K562 (cell line): ENCODE results near the gene PSMD1. TPM values are rescaled to one million over a fixed set of nuclear protein-coding genes. Genes with fewer than 3 reads are reported as not detected.

Experiments used
- ARNT ChIP-seq, 2 experiments: fragments of 450-650 bp; IDR thresholded peaks; 2 replicates each; pipeline ENCODE4 v1.6.1; 2016; ENCODE audit warnings: mild to moderate bottlenecking in 1 of 2
- ATF7 ChIP-seq: fragments of 450-650 bp; IDR thresholded peaks from 2 replicates; pipeline ENCODE4 v1.7.1; 2014; ENCODE audit warnings: mild to moderate bottlenecking, moderate library complexity
- CAMTA2 ChIP-seq: fragments of 250-450 bp; sonication (Bioruptor Pico); conservative IDR thresholded peaks from 2 replicates; pipeline ENCODE4 v1.5.1; 2022
- DLX4 ChIP-seq: fragments of 250-450 bp; sonication (Bioruptor Pico); IDR thresholded peaks from 2 replicates; pipeline ENCODE4 v1.6.1; 2021; ENCODE audit warnings: mild to moderate bottlenecking
- FOXA1 ChIP-seq: fragments of 450-650 bp; IDR thresholded peaks from 2 replicates; pipeline ENCODE4 v1.6.1; 2016; ENCODE audit warnings: mild to moderate bottlenecking, borderline replicate concordance
- GABPB1 ChIP-seq: sonication (generic); formaldehyde crosslinking; IDR thresholded peaks from 2 replicates; pipeline ENCODE4 v1.8.0; 2022; ENCODE audit warnings: mild to moderate bottlenecking, missing genetic modification reagents
- HDAC8 ChIP-seq: fragments of 450-650 bp; IDR thresholded peaks from 2 replicates; pipeline ENCODE4 v1.6.1; 2016; ENCODE audit warnings: mild to moderate bottlenecking, missing genetic modification characterization, moderate library complexity, missing compliant biosample characterization
- HNRNPLL ChIP-seq: fragments of 200-400 bp; formaldehyde crosslinking; IDR thresholded peaks from 2 replicates; pipeline ENCODE4 v1.6.1; 2017; ENCODE audit warnings: low read length, low read depth, mild to moderate bottlenecking; ENCODE audit not compliant: poor library complexity, severe bottlenecking
- IRF9 ChIP-seq: fragments of 450-650 bp; IDR thresholded peaks from 2 replicates; pipeline ENCODE4 v1.6.1; 2016; ENCODE audit warnings: missing biosample characterization, missing genetic modification characterization
- KAT7 ChIP-seq: sonication (generic); formaldehyde crosslinking; IDR thresholded peaks from 2 replicates; pipeline ENCODE4 v1.8.0; 2022; ENCODE audit warnings: missing genetic modification reagents, mild to moderate bottlenecking, borderline replicate concordance
- LCOR ChIP-seq: sonication (generic); formaldehyde crosslinking; IDR thresholded peaks from 2 replicates; pipeline ENCODE4 v1.8.0; 2022; ENCODE audit warnings: mild to moderate bottlenecking, missing genetic modification reagents
- MED1 ChIP-seq: sonication (generic); formaldehyde crosslinking; IDR thresholded peaks from 2 replicates; pipeline ENCODE4 v1.8.1; 2023; ENCODE audit warnings: missing genetic modification reagents, borderline replicate concordance
- NRF1 ChIP-seq, 2 experiments: fragments of 450-650 bp; IDR thresholded peaks in 1 of 2; conservative IDR thresholded peaks in 1 of 2; 2 replicates each; pipeline ENCODE4 v1.6.1; 2014; ENCODE audit warnings: mild to moderate bottlenecking in 2 of 2
- RAD51 ChIP-seq: fragments of 450-650 bp; IDR thresholded peaks from 2 replicates; pipeline ENCODE4 v1.7.1; 2016; ENCODE audit warnings: low read depth, mild to moderate bottlenecking, borderline replicate concordance
- RB1 ChIP-seq: fragments of 450-650 bp; IDR thresholded peaks from 2 replicates; pipeline ENCODE4 v1.6.1; 2017; ENCODE audit warnings: low read depth, mild to moderate bottlenecking
- RBFOX2 ChIP-seq: fragments of 200-400 bp; formaldehyde crosslinking; IDR thresholded peaks from 2 replicates; pipeline ENCODE4 v1.6.1; 2017; ENCODE audit warnings: low read depth, mild to moderate bottlenecking, low read length, moderate library complexity
- RBM14 ChIP-seq: fragments of 200-400 bp; formaldehyde crosslinking; IDR thresholded peaks from 2 replicates; pipeline ENCODE4 v1.6.1; 2018; ENCODE audit warnings: low read depth, mild to moderate bottlenecking, low read length, moderate library complexity, borderline replicate concordance; ENCODE audit not compliant: insufficient read depth
- RBM34 ChIP-seq: fragments of 200-400 bp; formaldehyde crosslinking; IDR thresholded peaks from 2 replicates; pipeline ENCODE4 v1.6.1; 2018; ENCODE audit warnings: low read length, borderline replicate concordance; ENCODE audit not compliant: insufficient read depth
- SOX6 ChIP-seq: fragments of 450-650 bp; IDR thresholded peaks from 2 replicates; pipeline ENCODE4 v1.6.1; 2014; ENCODE audit warnings: mild to moderate bottlenecking
- TAF1 ChIP-seq: IDR thresholded peaks from 2 replicates; pipeline ENCODE4 v1.6.1; 2011; ENCODE audit warnings: mild to moderate bottlenecking, low read length, moderate library complexity; ENCODE audit not compliant: insufficient read depth, control insufficient read depth, severe bottlenecking; ENCODE audit errors: extremely low read depth
- XRCC5 ChIP-seq: fragments of 200-400 bp; formaldehyde crosslinking; IDR thresholded peaks from 2 replicates; pipeline ENCODE4 v1.6.1; 2017; ENCODE audit warnings: low read depth, mild to moderate bottlenecking, low read length
- polyA plus RNA-seq, 8 experiments: library from polyadenylated mRNA; depleted of rRNA in 4 of 8; stranded (reverse) in 5 of 8; unstranded in 3 of 8; fragments of >200 nt; fragmentation: Nextera tagmentation in 2 of 8; fragmentation: Illumina TruSeq in 1 of 8; extraction: Ambion mirVana in 2 of 8; extraction: Trizol in 1 of 8; gene quantifications; 2 replicates each; pipeline versions ENCODE4 v1.2.1 to v1.2.3, GENCODE V29; 2011 to 2014; ENCODE audit warnings: inconsistent platforms in 1 of 8, missing spikeins in 1 of 8
- total RNA-seq, 7 experiments: library from RNA; depleted of rRNA in 6 of 7; stranded (reverse); fragments of >200 nt in 6 of 7; fragmentation: Illumina TruSeq in 2 of 7; extraction: Trizol in 2 of 7; gene quantifications; 2 replicates each; pipeline versions ENCODE4 v1.2.1 to v1.2.3, GENCODE V29; 2011 to 2021; ENCODE audit warnings: low replicate concordance in 1 of 7
- TF ChIP-seq, protein P1 (sequence below): fragments of 450-650 bp; formaldehyde crosslinking; IDR thresholded peaks from 2 replicates; pipeline ENCODE4 v1.4.0; 2022; ENCODE audit warnings: missing genetic modification characterization
- TF ChIP-seq, protein P2 (sequence below): fragments of 250-450 bp; sonication (Bioruptor Pico); IDR thresholded peaks from 2 replicates; pipeline ENCODE4 v1.4.0; 2020; ENCODE audit warnings: mild to moderate bottlenecking

The PSMD1 gene
- total and polyA plus RNA-seq, 9 of the 15 experiments (the other 6 are each of a cell fraction or from before 2014, with no cell fraction given) = 100 to 257 (median 147) TPM

DNA sequence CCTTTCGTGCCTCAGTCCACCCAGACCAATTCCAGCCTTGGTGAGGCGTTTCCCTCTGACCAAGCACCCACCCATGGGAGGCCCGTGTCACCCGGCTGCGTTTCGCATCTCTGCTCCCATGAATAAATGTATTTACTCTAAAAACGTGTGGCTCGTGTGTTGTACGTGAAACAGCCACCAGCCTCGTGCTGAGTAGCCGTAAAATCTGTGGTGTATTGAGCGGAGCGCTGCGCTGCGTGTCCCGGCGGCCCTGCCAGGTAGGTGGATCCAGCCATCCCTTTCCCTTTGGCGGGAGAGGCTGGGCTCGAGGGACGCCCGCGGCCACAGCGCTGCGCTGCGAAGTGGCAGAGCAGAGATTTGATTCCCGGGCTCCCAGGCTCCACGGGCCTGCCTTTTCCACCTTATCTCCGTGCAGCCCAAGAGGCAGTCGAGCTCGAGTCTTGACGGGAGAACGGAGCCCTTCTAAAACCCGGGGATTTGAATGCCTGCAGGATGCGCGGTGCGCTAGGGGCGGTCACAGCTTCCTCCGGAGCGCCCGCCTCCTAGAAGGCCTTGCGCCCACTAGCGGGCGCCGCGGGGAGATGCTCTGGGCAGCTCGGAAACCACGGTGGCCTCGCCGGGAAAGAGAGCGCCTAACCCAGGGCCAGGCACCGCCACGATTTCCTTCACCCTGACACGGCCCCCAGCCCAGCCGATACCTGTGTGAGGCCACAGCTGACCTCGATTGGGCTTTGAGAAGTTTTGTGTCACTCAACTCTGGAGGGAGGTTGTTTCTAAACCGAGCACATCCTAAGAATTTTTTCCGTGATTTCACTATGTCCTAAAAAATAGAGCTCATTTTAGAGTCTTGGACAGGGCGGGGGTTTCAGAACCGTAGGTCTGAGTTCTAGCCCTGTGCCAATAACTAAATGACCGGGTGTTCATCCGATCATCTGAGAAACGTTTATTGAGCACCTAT is 3.9 kb upstream of the PSMD1 start (continued):
- TF ChIP-seq ARNT (IDR thresholded peaks at IDR 0.05) (no peak), ATF7 (no peak), CAMTA2 (CRISPR knock-in tag) (no peak), RAD51 (no peak), KAT7 (CRISPR knock-in tag) (no peak), IRF9 (tag) (no peak), FOXA1 (no peak), RBFOX2 (peak; percentile 37; the same call in 1 of the 2 replicates), NRF1 (conservative IDR thresholded peaks at IDR 0.05 in 1 of 2, IDR thresholded peaks at IDR 0.05 in 1 of 2) (peak; percentile 63 to 69; a peak in 3 of 4 replicates), SOX6 (peak; percentile 21; the same call in 1 of the 2 replicates), HNRNPLL (peak; percentile 70), RBM14 (no peak), RB1 (peak; percentile 38; the same call in 1 of the 2 replicates), XRCC5 (0 out of 2 replicates have a peak, but pooled peaks have one; percentile 34), DLX4 (CRISPR knock-in tag) (no peak), TAF1 (no peak), GABPB1 (CRISPR knock-in tag) (no peak), MED1 (CRISPR knock-in tag) (no peak), RBM34 (no peak), LCOR (CRISPR knock-in tag) (0 out of 2 replicates have a peak, but pooled peaks have one; percentile 43), HDAC8 (no peak)
- TF ChIP-seq, protein P1, sequence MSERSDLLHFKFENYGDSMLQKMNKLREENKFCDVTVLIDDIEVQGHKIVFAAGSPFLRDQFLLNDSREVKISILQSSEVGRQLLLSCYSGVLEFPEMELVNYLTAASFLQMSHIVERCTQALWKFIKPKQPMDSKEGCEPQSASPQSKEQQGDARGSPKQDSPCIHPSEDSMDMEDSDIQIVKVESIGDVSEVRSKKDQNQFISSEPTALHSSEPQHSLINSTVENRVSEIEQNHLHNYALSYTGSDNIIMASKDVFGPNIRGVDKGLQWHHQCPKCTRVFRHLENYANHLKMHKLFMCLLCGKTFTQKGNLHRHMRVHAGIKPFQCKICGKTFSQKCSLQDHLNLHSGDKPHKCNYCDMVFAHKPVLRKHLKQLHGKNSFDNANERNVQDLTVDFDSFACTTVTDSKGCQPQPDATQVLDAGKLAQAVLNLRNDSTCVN = no peak
- TF ChIP-seq, protein P2, sequence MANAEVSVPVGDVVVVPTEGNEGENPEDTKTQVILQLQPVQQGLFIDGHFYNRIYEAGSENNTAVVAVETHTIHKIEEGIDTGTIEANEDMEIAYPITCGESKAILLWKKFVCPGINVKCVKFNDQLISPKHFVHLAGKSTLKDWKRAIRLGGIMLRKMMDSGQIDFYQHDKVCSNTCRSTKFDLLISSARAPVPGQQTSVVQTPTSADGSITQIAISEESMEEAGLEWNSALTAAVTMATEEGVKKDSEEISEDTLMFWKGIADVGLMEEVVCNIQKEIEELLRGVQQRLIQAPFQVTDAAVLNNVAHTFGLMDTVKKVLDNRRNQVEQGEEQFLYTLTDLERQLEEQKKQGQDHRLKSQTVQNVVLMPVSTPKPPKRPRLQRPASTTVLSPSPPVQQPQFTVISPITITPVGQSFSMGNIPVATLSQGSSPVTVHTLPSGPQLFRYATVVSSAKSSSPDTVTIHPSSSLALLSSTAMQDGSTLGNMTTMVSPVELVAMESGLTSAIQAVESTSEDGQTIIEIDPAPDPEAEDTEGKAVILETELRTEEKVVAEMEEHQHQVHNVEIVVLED (CRISPR knock-in tag) = no peak
